Tibial artery (tissue), 4 donors: ENCODE results near the gene ARHGEF28.

ENCODE experiments used
- DNase-seq, 2 donors: peaks; one replicate each; pipeline ENCODE4 v3.0.0-alpha.2; 2019
- H3K27ac ChIP-seq, 2 donors: fragments of 200-600 bp; sonication (generic) in 1 of 2; 1 replicate in 1 of 2; 2 replicates in 1 of 2; pipeline ENCODE4 v1.5.1; 2018 to 2019; ENCODE audit warnings: mild to moderate bottlenecking in 1 of 2
- H3K27me3 ChIP-seq, 2 donors: fragments of 200-600 bp; sonication (generic) in 1 of 2; one replicate each; pipeline versions ENCODE4 v1.5.1 to v1.6.0; 2016 to 2019
- H3K36me3 ChIP-seq, 3 donors: fragments of 200-600 bp; sonication (generic) in 2 of 3; one replicate each; pipeline ENCODE4 v1.5.1; 2016 to 2019; ENCODE audit warnings: mild to moderate bottlenecking in 2 of 3
- H3K4me1 ChIP-seq, 4 donors: fragments of 200-600 bp; sonication (generic) in 2 of 4; 1 replicate in 3 of 4; 2 replicates in 1 of 4; pipeline ENCODE4 v1.5.1; 2016 to 2019
- H3K4me3 ChIP-seq, 2 donors: fragments of 200-600 bp; sonication (generic) in 1 of 2; 1 replicate in 1 of 2; 2 replicates in 1 of 2; pipeline ENCODE4 v1.5.1; 2018 to 2019; ENCODE audit warnings: mild to moderate bottlenecking in 2 of 2
- H3K9me3 ChIP-seq, 3 donors: fragments of 200-600 bp; sonication (generic) in 1 of 3; one replicate each; pipeline ENCODE4 v1.5.1; 2016 to 2019
- intact Hi-C: fragments of 100-400 bp; cut with DNase I; formaldehyde crosslinking; loops from one replicate; pipeline ENCODE4 v1.15.0; 2023; ENCODE audit warnings: low total_unique reads
- TF ChIP-seq, protein P1 (sequence below), 2 experiments: fragments of 200-600 bp in 1 of 2; fragments of 450-650 bp in 1 of 2; IDR thresholded peaks; one replicate each; pipeline ENCODE4 v1.5.1; 2017 to 2019; ENCODE audit warnings: antibody characterized with exemption in 2 of 2, mild to moderate bottlenecking in 1 of 2, moderate library complexity in 1 of 2

Gene ARHGEF28, protein sequence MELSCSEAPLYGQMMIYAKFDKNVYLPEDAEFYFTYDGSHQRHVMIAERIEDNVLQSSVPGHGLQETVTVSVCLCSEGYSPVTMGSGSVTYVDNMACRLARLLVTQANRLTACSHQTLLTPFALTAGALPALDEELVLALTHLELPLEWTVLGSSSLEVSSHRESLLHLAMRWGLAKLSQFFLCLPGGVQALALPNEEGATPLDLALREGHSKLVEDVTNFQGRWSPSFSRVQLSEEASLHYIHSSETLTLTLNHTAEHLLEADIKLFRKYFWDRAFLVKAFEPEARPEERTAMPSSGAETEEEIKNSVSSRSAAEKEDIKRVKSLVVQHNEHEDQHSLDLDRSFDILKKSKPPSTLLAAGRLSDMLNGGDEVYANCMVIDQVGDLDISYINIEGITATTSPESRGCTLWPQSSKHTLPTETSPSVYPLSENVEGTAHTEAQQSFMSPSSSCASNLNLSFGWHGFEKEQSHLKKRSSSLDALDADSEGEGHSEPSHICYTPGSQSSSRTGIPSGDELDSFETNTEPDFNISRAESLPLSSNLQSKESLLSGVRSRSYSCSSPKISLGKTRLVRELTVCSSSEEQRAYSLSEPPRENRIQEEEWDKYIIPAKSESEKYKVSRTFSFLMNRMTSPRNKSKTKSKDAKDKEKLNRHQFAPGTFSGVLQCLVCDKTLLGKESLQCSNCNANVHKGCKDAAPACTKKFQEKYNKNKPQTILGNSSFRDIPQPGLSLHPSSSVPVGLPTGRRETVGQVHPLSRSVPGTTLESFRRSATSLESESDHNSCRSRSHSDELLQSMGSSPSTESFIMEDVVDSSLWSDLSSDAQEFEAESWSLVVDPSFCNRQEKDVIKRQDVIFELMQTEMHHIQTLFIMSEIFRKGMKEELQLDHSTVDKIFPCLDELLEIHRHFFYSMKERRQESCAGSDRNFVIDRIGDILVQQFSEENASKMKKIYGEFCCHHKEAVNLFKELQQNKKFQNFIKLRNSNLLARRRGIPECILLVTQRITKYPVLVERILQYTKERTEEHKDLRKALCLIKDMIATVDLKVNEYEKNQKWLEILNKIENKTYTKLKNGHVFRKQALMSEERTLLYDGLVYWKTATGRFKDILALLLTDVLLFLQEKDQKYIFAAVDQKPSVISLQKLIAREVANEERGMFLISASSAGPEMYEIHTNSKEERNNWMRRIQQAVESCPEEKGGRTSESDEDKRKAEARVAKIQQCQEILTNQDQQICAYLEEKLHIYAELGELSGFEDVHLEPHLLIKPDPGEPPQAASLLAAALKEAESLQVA (N-terminal part only)

DNA sequence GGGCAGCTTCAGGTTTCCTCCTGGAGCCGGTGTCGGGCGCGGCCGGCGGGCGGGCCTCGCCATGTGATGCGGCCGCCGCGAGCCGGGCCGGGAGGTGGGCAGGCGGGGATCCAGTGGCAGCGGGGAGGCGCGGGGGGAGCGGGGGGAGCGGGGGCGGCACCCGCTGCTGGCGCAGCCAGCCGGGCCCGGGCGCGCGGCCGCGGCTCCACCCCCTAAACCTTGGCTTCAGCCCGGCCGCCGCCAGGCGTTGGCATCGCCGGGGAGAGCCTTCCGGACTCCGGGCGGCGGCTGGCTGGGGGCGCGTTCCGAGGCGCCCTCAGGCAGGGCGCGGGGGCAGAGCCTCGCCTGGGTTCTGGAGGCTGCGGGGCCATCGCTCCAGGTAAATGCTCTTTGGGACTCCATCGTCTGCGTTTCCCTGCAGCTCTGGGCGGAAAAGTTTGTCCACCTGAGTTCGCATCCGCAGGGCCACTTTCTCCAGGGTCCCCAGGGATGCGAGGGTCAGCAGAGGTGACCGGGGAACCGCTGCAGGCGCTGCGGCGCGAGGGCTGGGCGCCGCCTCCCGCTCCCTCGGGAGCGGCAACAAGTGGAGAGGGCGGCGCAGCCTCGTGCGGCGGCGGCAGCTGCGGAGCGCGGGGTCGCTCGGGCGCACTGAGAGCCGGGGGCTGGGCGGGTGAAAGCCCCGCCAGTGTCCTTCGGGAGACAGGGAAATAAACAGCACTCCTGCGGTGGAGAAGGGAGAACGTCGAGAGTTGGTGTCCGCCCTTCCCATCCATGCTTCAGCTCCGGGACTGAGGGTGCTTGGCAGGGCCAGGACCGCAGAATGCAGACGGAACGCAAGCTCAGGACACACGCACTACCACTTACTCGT is at the start of gene ARHGEF28:
TSS of gene ARHGEF28 (plus strand) at position 253 of the 868 bp plus-strand sequence. CDS start 58,656 bp downstream, outside the sequence.
- H3K36me3 ChIP-seq: no peaks in the 10 kb centered on the region
- DNase-seq: peak; percentile 26 to 83
- H3K9me3 ChIP-seq: no peaks in the 10 kb centered on the region
- no peaks in the 10 kb centered on the region for H3K27me3 ChIP-seq
- H3K4me1 ChIP-seq: peaks cover 0 to 26% (median 0%) of the 10 kb centered on the region in 4 donors
- intact Hi-C loops: no loop called here
- TF ChIP-seq, protein P1, sequence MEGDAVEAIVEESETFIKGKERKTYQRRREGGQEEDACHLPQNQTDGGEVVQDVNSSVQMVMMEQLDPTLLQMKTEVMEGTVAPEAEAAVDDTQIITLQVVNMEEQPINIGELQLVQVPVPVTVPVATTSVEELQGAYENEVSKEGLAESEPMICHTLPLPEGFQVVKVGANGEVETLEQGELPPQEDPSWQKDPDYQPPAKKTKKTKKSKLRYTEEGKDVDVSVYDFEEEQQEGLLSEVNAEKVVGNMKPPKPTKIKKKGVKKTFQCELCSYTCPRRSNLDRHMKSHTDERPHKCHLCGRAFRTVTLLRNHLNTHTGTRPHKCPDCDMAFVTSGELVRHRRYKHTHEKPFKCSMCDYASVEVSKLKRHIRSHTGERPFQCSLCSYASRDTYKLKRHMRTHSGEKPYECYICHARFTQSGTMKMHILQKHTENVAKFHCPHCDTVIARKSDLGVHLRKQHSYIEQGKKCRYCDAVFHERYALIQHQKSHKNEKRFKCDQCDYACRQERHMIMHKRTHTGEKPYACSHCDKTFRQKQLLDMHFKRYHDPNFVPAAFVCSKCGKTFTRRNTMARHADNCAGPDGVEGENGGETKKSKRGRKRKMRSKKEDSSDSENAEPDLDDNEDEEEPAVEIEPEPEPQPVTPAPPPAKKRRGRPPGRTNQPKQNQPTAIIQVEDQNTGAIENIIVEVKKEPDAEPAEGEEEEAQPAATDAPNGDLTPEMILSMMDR (IDR thresholded peaks at IDR 0.05): no peak
- peak within 1 kb of the TSS; percentile 67 for H3K4me3 ChIP-seq
- H3K27ac ChIP-seq: peak within 1 kb of the TSS; percentile 67 to 81

DNA sequence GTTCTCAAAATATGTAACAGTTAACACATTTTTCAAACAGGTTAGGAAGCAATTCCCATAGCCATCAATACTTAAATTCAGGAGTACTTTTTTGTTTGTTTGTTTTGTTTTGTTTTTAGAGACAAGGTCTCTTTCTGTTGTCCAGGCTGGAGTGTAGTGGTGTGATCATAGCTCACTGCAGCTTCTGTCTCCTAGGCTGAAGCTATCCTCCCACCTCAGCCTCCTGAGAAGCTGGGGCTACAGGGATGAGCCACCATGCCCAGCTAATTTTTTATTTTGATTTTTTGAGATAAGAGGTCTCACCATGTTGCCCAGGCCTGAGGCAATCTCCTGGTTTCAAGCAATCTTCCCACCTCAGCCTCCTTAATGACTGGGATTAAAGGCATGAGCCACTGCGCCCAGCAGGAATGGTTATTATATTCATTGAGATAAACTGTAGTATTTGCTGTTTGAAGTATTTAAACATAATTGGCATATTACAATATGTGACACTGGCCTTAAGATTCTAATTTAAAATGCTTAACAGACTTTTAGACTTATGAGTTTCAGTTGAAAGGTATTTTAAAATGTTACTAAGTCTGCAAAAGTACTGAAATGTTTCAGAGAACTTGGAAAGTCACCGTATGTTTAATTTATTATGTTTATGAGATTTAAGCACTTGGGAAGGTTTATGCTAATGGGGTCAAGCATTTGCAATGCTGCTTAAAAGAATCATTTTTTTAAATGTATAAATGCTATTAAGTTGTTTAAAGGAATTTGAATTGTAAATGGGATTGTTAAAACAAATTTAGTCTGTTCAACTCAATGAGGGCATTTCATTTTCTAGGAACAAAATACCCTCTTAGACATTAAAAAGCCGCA is 43.5 kb upstream of the ARHGEF28 start:
- Histone ChIP-seq H3K27me3 (no peaks in the 10 kb centered on the region), H3K36me3 (peaks cover 28 to 48% (median 37%) of the 10 kb centered on the region in 3 donors), H3K9me3 (no peaks in the 10 kb centered on the region), H3K27ac (no peak overlapping the region), H3K4me1 (no peaks in the 10 kb centered on the region), H3K4me3 (no peak overlapping the region)
- intact Hi-C loops: no loop called here
- DNase-seq: no peak
- TF ChIP-seq, protein P1 (IDR thresholded peaks at IDR 0.05): no peak

DNA sequence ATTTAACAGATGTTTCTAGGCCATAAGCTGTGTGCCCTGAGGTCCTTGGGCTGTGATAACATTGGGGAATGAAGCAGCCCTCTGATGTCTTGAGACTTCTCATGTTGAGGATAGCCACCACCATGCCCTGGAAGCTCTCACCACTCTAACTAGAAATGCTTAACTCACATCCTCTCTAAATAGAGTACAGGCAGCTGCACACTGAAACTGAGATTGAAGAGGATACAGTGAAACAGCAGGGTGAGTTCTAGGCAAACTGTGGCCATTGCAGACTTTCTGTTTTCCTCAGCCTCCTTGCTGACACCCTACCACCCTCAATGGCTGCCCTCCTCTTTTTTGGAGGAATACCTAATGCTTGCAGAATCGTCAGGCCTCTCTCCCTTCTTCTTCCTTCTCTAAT is 38.1 kb upstream of the ARHGEF28 start:
- no peaks in the 10 kb centered on the region for H3K4me1 ChIP-seq
- no peak overlapping the region for H3K27ac ChIP-seq
- no peak for DNase-seq
- H3K9me3 ChIP-seq: no peaks in the 10 kb centered on the region
- intact Hi-C loops: no loop called here
- TF ChIP-seq, protein P1 (IDR thresholded peaks at IDR 0.05): no peak
- H3K36me3 ChIP-seq: no peaks in the 10 kb centered on the region
- no peaks in the 10 kb centered on the region for H3K27me3 ChIP-seq
- H3K4me3 ChIP-seq: no peak overlapping the region

DNA sequence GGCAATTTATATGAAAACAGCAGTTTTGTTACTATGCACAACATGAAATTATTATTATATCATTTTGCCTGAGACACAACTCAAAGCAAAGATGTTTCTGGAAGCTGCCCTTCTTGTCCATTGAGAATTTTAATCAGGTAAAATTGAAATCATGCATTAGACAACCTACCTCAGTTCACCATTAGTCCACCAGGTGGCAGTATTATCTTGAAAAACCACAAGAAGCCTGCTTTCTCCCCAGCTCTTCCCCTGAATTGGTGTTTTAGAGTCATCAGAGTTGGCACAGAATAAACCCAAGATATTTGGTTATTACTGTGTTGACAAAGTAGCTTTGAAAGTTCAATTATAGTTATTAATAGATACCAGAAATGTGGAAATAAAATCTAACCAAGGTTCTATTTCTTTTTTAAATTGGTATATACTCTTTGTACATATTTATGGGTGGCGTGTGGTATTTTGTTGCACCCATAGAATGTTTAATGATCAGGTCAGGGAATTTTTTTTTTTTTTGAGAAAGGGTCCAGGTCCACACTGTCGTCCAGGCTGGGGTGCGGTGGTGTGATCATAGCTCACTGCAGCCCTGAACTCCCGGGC is 34.8 kb upstream of the ARHGEF28 start:
- intact Hi-C loops: loop anchor here (2.0 kb wide), 1 partner anchor 204 kb away; no protein-coding TSS in a partner anchor
- TF ChIP-seq, protein P1 (IDR thresholded peaks at IDR 0.05): peak; percentile 82 to 92
- Histone ChIP-seq H3K27me3 (no peaks in the 10 kb centered on the region), H3K27ac (no peak overlapping the region), H3K36me3 (no peaks in the 10 kb centered on the region), H3K4me3 (no peak overlapping the region), H3K9me3 (no peaks in the 10 kb centered on the region), H3K4me1 (no peaks in the 10 kb centered on the region)
- DNase-seq: no peak
